A172 (cell line): ENCODE measurements around the gene THADA. TPM values are rescaled to one million over a fixed set of nuclear protein-coding genes. Genes with fewer than 3 reads are reported as not detected.

Source experiments
- DNase-seq: peaks from one replicate; pipeline ENCODE4 v3.0.0-alpha.2; 2015; ENCODE audit warnings: low spot score
- total RNA-seq: library from RNA; depleted of rRNA; stranded (reverse); fragments of >200 nt; shearing (Covaris generic); gene quantifications from 2 replicates; pipeline ENCODE4 v1.2.3, GENCODE V29; 2014

Gene THADA
- total RNA-seq, 1 experiment from 2014 or later, result 19.7 TPM

DNA sequence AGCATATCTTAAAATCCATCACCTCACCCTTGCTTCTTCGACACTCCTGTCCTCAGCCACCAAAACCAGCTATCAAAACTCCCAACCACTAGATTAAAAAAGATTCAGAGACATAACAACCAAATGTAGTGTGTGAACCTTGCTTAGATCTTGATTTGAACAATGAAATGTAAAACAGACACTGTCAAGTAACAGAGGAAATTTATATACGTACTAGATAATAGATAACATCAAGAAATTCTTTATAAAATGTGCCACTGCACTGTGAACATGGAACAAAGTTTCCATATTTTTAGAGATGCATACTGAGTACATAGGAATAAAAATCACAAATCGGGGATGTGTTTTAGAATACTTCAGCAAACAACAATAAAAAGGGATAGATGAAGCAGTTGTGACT is 86.0 kb downstream of the THADA start:
- DNase-seq, result no peak

DNA sequence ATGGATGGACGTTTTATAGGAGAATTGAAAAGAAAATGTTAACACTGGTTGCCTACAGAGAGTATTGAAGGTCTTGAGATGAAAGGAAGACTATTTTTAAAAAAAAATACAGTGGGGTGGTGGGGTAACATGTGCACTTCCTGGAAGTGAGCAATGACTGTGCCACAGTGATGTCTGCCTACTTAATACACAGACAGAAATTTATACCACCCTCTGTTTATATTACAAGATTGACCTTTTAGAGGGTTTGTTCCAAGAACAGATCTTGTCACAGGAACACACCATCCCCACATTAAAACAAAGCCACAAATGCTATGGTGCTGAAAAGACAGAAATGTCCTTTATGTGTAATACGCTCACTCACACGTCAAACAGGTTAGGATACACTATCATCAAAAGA is 87.6 kb downstream of the THADA start:
- DNase-seq, result no peak

DNA sequence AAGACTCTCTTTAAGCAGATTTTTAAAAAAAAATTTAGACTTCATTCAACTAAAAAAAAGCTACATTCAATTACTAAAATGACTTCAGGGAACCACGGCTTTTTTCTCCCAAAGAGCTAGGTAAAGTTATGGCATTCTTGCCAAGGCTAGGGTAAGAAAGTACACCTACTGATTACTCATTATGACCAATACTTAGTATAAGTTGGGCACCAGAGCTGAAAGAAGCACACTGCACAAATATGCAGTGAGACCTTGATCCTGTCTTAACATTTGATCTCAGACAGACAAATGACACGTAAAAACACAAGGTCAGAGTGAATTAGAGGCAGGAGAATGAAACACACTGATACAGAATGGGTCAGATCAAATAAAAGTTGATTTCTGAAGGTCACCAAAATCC is 88.7 kb downstream of the THADA start:
- DNase-seq, result no peak

DNA sequence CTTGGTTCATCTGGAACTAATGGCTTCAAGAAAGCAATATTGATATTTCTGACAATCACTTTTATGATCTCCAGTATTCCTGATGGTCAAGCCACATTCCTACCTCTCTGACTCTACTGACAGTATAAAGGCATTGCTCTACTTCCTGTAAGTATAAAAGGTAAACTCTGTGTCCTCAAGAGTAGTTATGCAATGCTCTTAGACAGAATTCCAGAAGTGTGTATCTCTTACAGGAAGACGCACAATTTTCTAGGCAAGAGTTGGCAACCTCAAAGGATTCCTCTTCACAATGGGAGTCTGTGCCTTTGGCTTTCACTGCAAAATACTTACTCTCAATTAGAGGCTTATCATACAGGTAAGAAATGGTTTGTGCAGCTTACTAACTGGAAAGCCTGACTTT is 100.1 kb downstream of the THADA start:
- no peak for DNase-seq

DNA sequence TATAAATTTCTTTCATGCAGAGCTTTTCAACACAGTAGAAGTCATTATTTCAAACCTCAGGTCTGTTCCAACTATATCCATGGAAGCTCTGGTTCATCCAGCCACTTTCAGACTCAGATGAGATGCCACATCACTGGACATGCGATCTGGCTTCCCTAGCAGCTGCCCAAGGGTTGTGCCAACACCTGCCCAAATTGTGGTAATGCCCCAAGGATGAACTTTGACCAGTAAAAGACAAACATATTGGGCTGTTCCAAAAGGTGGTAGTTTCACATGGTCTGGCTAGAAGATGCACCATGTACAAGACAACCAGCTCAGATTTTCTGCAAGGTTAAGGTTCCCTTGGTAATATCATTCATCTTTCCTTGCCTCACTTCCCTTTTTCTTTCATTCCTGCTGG is 101.9 kb downstream of the THADA start:
- no peak for DNase-seq

GRCh38 chr2:43491065-43491639 is 104.7 kb downstream of the THADA start:
- no peak for DNase-seq

- no peak for DNase-seq
These were observed 105.5 kb downstream of the THADA start for GRCh38 chr2:43490252-43490786.

- DNase-seq, result no peak
These were observed 107.1 kb downstream of the THADA start for GRCh38 chr2:43488737-43489136.

DNA sequence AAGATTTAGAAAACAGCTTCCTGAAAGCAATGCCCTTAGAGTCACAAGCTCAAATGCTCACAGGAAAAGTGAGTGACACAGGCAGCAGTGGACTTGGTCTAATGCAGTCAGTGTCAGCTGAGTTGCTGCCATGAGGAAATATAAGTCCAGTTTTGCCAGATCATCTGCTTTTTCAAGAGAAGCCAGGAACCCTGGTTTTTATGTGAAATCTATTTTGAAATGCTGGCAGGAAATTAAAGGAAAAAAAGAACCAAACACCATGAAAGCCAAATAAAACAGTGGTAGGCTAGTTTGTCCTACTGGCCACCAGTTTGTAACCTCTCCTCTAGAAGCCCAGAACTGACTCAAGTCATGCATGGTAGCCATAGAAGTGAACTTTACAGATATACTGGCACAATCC is 109.2 kb downstream of the THADA start:
- no peak for DNase-seq

- peak; percentile 74 for DNase-seq
These were observed 111.4 kb downstream of the THADA start for GRCh38 chr2:43484323-43484930.

DNA sequence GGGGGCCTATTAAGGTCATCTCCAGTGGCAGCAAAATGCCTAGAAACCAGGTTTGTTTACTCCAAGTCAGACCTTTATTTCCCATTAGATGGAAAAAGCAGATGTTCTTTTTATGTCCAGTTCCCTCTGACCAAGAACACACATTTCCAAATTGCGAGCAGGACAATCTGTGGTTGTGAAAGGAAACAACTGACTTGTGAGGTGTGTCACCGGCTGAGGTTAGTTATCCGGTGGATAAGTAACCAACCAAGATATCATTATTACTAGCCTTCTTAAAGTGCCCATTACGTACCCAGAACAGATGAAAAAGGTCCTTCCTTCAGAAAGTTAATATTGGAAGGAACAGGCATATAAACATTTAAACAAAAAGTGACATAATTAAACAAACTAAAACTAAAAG is 112.9 kb downstream of the THADA start:
- no peak for DNase-seq

GRCh38 chr2:43481927-43482542 is 113.8 kb downstream of the THADA start:
- DNase-seq, result no peak

DNA sequence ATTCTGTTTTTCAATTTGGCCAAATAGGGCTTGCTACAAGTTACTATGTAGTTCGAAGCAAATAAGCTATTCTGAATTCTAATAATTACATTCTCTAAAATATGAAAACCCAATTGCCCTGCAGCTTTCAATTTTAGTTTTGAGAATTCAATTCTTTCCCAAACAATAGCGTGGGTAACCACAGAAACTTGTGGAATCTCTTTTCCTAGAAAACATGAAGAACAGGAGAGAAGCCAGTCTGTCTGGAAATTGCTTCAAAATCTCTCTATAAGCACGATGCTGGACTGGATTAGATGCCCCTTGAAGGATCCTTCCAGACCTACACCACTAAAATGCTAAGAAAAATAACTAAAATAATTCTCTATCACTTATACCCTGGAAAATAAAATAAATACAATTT is 115.0 kb downstream of the THADA start:
- no peak for DNase-seq

DNA sequence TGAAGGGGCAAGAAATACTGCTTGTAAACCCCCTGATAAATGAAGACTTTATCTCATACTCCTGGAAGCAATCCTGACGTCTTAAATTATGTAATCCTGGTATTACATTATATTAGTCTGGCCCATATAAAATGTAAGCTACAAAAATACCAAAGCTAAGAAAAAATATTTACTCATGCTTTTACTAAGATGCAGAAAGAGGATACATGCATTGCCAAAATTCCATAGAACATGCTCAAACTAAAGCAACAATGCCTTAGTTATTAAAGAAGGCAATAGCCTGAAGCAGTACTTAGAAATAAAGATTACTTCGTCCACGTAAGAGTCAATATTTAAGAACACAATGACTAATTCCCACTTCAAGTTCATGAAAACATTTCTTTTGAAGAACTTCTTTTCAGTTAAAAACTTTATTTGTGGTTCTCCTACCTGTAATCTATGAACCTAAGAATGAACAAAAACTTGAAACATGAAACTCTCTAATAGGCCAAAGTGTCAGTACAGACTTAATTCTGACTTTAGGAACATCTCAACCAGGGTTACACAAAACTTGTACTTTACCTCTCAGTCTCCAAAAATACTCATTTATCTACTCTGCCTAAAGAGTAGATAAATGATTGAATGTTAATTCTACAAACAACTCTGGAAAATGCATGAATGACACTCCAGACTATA is 117.3 kb downstream of the THADA start:
- DNase-seq, result no peak

DNA sequence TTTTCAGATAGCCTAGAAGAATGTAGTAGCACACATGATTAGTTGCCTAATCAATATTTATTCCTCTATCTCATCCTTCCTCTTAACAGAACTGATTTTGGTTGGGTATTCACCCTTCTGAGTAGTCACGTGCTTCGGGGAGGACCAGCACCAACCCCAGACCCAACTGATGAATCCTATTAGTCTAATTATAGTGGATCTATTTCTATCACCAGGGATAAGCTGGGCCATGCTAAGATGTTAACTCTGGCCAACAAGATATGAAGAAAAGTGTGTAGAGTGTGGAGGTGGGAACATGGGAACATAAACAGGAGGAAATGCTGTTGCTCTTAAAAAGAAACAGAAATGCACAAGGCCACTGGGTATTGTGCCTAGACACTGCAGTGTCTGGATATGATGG is 119.9 kb downstream of the THADA start:
- no peak for DNase-seq

DNA sequence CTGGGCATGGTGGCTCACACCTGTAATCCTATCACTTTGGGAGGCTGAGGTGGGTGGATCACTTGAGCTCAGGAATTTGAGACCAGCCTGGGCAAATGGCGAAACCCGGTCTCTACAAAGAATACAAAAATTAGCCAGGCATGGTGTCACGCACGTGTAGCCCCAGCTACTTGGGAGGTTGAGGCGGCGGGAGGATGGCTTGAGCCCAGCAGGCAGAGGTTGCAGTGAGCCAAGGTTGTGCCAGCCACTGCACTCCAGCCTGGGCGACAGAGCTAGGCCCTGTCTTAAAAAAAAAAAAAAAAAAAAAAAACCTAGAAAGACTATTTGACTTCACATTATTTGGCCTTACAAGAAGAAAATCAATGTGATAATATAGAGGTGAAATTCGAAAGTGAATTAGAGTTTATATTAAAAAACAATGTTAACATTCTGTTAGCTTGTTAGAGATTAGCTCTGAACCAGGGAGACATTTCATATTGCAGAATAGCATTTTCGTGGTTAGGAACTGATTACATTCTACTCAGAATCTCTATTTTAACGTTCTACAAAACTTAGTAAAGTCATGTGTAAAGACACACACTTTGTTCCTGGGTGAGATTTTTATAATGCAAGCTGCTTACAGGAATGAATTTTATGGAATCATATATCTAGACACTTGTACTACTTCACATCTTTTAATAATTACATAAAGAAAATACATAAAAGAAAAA is 120.5 kb downstream of the THADA start:
- DNase-seq, result no peak

DNA sequence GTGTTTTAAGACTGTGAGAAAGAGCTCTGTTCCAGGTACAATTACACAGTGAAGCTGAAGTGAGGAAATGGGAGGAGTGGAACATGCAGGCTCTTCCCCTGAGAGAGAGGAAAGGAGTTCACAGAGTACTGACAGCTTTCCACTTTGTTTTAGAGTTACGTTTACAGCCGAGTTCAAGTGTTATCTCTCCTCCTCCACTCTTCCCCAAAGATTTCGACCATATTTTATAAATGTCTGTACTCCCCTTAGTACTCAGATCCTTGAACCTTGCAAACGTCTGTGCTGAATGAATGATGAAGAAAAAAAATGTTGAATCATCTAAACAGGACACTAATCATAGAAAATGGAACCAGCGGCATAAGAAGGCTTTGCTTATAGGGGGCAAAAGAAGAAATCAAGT is 121.6 kb downstream of the THADA start:
- DNase-seq, result no peak

DNA sequence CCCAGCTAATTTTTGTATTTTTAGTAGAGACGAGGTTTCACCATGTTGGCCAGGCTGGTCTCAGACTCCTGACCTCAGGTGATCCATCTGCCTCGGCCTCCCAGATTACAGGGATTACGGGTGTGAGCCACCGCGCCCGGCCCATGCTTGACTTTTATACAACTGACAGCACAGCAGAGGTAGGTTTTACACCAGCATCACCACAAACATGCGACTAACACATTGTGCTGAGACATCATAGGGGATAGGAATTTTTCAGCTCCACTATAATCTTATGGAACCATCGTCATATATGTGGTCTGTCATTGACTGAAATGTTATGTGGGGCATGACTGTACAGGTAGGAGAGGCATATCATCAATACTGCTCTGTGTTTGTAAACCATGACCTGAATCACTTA is 122.1 kb downstream of the THADA start:
- no peak for DNase-seq

DNA sequence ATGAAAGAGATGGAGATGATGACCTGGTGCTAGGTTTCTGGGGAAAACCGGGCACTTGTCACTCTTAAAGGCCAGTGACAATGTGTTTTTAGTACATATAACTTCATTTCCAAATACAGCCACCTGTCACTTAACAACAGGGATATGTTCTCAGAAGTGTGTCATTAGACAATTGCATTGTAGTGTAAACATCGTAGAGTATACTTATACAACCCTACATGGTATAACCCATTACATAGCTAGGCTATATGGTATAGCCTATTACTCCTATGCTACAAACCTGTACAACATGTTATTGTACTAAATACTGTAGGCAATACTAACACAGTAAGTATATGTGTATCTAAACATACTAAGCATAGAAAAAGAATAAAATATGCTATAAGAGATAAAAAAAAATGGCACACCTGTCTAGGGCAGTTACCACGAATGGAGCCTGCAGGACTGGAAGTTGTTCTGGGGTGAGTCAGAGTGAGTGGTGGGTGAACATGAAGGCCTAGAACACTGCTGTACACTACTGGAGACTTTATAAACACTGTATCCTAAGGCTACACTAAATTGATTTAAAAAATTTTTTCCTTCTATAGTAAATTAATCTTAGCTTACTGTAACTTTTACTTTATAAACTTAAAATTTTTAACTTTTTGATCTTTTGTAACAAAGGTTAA is 123.2 kb downstream of the THADA start:
- DNase-seq, result no peak

GRCh38 chr2:43469713-43470112 is 126.1 kb downstream of the THADA start:
- DNase-seq, result peak; percentile 52

- no peak for DNase-seq
These were observed 126.7 kb downstream of the THADA start for GRCh38 chr2:43469094-43469493.

GRCh38 chr2:43467891-43468290 is 127.9 kb downstream of the THADA start:
- peak; percentile 75 for DNase-seq
